Liver (tissue), 9 donors: ENCODE measurements around the gene KCNK2. TPM values are rescaled to one million over a fixed set of nuclear protein-coding genes. Genes with fewer than 3 reads are reported as not detected.

ENCODE experiments used
- DNase-seq: peaks from one replicate; pipeline ENCODE4 v3.0.0-alpha.2; 2017; ENCODE audit warnings: low spot score
- H3K27ac ChIP-seq, 2 donors: one replicate each; pipeline ENCODE4 v1.7.0; 2013; ENCODE audit warnings: inconsistent platforms in 2 of 2, low read length in 2 of 2, control low read depth in 1 of 2, low read depth in 1 of 2, mild to moderate bottlenecking in 1 of 2
- H3K27me3 ChIP-seq, 4 donors: one replicate each; pipeline versions ENCODE4 v1.6.1 to v1.7.0; 2013; ENCODE audit warnings: low read length in 3 of 4, inconsistent platforms in 1 of 4, mild to moderate bottlenecking in 1 of 4, moderate library complexity in 1 of 4; ENCODE audit not compliant: control insufficient read depth in 4 of 4, insufficient read depth in 4 of 4
- H3K36me3 ChIP-seq, 4 donors: one replicate each; pipeline versions ENCODE4 v1.6.1 to v1.7.0; 2013; ENCODE audit warnings: low read length in 3 of 4, mild to moderate bottlenecking in 3 of 4, low read depth in 1 of 4, moderate library complexity in 1 of 4; ENCODE audit not compliant: control insufficient read depth in 4 of 4, insufficient read depth in 3 of 4
- H3K4me1 ChIP-seq, 4 donors: one replicate each; pipeline versions ENCODE4 v1.6.1 to v1.7.0; 2013; ENCODE audit warnings: low read length in 3 of 4, mild to moderate bottlenecking in 3 of 4, moderate library complexity in 1 of 4; ENCODE audit not compliant: control insufficient read depth in 4 of 4, insufficient read depth in 4 of 4
- H3K4me3 ChIP-seq, 3 donors: one replicate each; pipeline versions ENCODE4 v1.6.1 to v1.7.0; 2013; ENCODE audit warnings: low read length in 3 of 3, control low read depth in 1 of 3, low read depth in 1 of 3, mild to moderate bottlenecking in 1 of 3
- H3K9ac ChIP-seq, 2 donors: one replicate each; pipeline ENCODE4 v1.7.0; 2013; ENCODE audit warnings: low read length in 2 of 2, mild to moderate bottlenecking in 2 of 2, moderate library complexity in 2 of 2, control low read depth in 1 of 2, low read depth in 1 of 2
- H3K9me3 ChIP-seq, 4 donors: one replicate each; pipeline versions ENCODE4 v1.6.1 to v1.7.0; 2013; ENCODE audit warnings: low read length in 3 of 4; ENCODE audit not compliant: control insufficient read depth in 4 of 4
- ATF3 ChIP-seq: IDR thresholded peaks from 2 replicates; pipeline ENCODE4 v1.6.1; 2016; ENCODE audit warnings: antibody characterized with exemption
- EGR1 ChIP-seq, 2 donors: IDR thresholded peaks; 2 replicates each; pipeline ENCODE4 v1.6.1; 2016 to 2018; ENCODE audit warnings: antibody characterized with exemption in 2 of 2, low read depth in 2 of 2
- FOXA1 ChIP-seq: IDR thresholded peaks from 2 replicates; pipeline ENCODE4 v1.6.1; 2016; ENCODE audit warnings: antibody characterized with exemption
- FOXA2 ChIP-seq: IDR thresholded peaks from 2 replicates; pipeline ENCODE4 v1.6.1; 2016; ENCODE audit warnings: antibody characterized with exemption
- GABPA ChIP-seq, 2 donors: IDR thresholded peaks in 1 of 2; conservative IDR thresholded peaks in 1 of 2; 2 replicates each; pipeline ENCODE4 v1.6.1; 2016; ENCODE audit warnings: antibody characterized with exemption in 2 of 2, mild to moderate bottlenecking in 1 of 2, moderate library complexity in 1 of 2
- HNF4A ChIP-seq, 2 donors: conservative IDR thresholded peaks; 2 replicates each; pipeline ENCODE4 v1.6.1; 2016; ENCODE audit warnings: antibody characterized with exemption in 2 of 2, mild to moderate bottlenecking in 2 of 2
- HNF4G ChIP-seq: IDR thresholded peaks from 2 replicates; pipeline ENCODE4 v1.6.1; 2016; ENCODE audit warnings: antibody characterized with exemption
- JUND ChIP-seq, 2 donors: IDR thresholded peaks; 2 replicates each; pipeline ENCODE4 v1.6.1; 2016; ENCODE audit warnings: antibody characterized with exemption in 2 of 2
- NR2F2 ChIP-seq: IDR thresholded peaks from 2 replicates; pipeline ENCODE4 v1.6.1; 2016; ENCODE audit warnings: antibody characterized with exemption
- RAD21 ChIP-seq, 2 donors: IDR thresholded peaks; 2 replicates each; pipeline ENCODE4 v1.6.1; 2016; ENCODE audit warnings: antibody characterized with exemption in 2 of 2, mild to moderate bottlenecking in 2 of 2
- RXRA ChIP-seq, 2 donors: IDR thresholded peaks; 2 replicates each; pipeline ENCODE4 v1.6.1; 2017 to 2018; ENCODE audit warnings: antibody characterized with exemption in 2 of 2, mild to moderate bottlenecking in 1 of 2
- SP1 ChIP-seq: IDR thresholded peaks from 2 replicates; pipeline ENCODE4 v1.6.1; 2018; ENCODE audit warnings: antibody characterized with exemption, mild to moderate bottlenecking
- YY1 ChIP-seq: IDR thresholded peaks from 2 replicates; pipeline ENCODE4 v1.6.1; 2016; ENCODE audit warnings: antibody characterized with exemption, mild to moderate bottlenecking
- ZBTB33 ChIP-seq: IDR thresholded peaks from 2 replicates; pipeline ENCODE4 v1.6.1; 2016; ENCODE audit warnings: antibody characterized with exemption
- WGBS: extraction: QIAGEN DNeasy Blood & Tissue Kit; methylation state at CpG from one replicate; pipeline ENCODE4 v1.1.7; 2013; 5-methylcytosine and 5-hydroxymethylcytosine counted together
- polyA plus RNA-seq, 2 donors: library from polyadenylated mRNA; stranded (reverse) in 1 of 2; unstranded in 1 of 2; fragments of 200-250 nt in 1 of 2; fragments of >200 nt in 1 of 2; fragmentation: Nextera tagmentation in 1 of 2; extraction: Ambion mirVana in 1 of 2; gene quantifications; one replicate each; pipeline versions ENCODE4 v1.2.1 to v1.2.3, GENCODE V29; 2013 to 2015
- total RNA-seq, 2 donors: library from RNA; depleted of rRNA; stranded (reverse); fragments of >200 nt; gene quantifications; one replicate each; pipeline ENCODE4 v1.2.3, GENCODE V29; 2014
- TF ChIP-seq, protein P1 (sequence below): IDR thresholded peaks from 2 replicates; pipeline ENCODE4 v1.6.1; 2016; ENCODE audit warnings: antibody characterized with exemption
- TF ChIP-seq, protein P2 (sequence below): IDR thresholded peaks from 2 replicates; pipeline ENCODE4 v1.6.1; 2016; ENCODE audit warnings: antibody characterized with exemption, mild to moderate bottlenecking
- TF ChIP-seq, protein P3 (sequence below): fragments of 150-350 bp; IDR thresholded peaks from 2 replicates; pipeline ENCODE4 v1.5.1; 2017; ENCODE audit warnings: improper control_type of control experiment, low read depth, low read length; ENCODE audit not compliant: missing input control
- donor health status: healthy.
- donor health status: healthy.
- donor health status: healthy.
- donor health status: healthy.
- donor health status: healthy.

The KCNK2 gene
- total and polyA plus RNA-seq, 4 donors: 0.01 to 0.08 TPM; not detected in 2

DNA sequence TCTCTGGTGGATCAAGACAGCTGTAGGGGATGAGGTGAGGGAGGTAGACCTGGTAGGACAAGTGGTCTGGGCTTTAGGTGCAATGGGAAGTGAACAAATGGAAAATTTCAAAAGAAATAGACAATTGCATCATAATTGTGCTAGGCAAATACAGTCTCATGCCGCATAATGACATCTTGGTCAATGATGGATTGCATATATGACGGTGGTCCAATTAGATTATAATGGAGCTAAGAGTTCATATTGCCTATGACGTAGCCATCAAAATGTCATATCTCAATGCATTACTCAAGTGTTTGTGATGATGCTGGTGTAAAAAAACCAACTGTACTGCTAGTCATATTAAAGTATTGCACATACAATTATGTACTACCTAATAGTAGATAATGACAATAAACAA, 19.0 kb downstream of the KCNK2 start:
- Histone ChIP-seq H3K27ac (no peak overlapping the region), H3K4me3 (no peak overlapping the region), H3K27me3 (peaks cover 0 to 3% (median 0%) of the 10 kb centered on the region in 4 donors), H3K36me3 (no peaks in the 10 kb centered on the region), H3K9me3 (peaks cover 0 to 5% (median 0%) of the 10 kb centered on the region in 4 donors), H3K4me1 (no peaks in the 10 kb centered on the region), H3K9ac (no peak overlapping the region)
- DNase-seq: no peak
- no peak for TF ChIP-seq FOXA2
- no peak for TF ChIP-seq RAD21 (IDR thresholded peaks at IDR 0.05)
- no peak for TF ChIP-seq HNF4A (conservative IDR thresholded peaks at IDR 0.05)
- TF ChIP-seq SP1: no peak
- TF ChIP-seq HNF4G: no peak
- TF ChIP-seq, protein P1, sequence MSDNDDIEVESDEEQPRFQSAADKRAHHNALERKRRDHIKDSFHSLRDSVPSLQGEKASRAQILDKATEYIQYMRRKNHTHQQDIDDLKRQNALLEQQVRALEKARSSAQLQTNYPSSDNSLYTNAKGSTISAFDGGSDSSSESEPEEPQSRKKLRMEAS: no peak
- no peak for TF ChIP-seq JUND (IDR thresholded peaks at IDR 0.05)
- no peak for TF ChIP-seq NR2F2
- no peak for TF ChIP-seq ZBTB33
- no peak for TF ChIP-seq YY1
- TF ChIP-seq, protein P2, sequence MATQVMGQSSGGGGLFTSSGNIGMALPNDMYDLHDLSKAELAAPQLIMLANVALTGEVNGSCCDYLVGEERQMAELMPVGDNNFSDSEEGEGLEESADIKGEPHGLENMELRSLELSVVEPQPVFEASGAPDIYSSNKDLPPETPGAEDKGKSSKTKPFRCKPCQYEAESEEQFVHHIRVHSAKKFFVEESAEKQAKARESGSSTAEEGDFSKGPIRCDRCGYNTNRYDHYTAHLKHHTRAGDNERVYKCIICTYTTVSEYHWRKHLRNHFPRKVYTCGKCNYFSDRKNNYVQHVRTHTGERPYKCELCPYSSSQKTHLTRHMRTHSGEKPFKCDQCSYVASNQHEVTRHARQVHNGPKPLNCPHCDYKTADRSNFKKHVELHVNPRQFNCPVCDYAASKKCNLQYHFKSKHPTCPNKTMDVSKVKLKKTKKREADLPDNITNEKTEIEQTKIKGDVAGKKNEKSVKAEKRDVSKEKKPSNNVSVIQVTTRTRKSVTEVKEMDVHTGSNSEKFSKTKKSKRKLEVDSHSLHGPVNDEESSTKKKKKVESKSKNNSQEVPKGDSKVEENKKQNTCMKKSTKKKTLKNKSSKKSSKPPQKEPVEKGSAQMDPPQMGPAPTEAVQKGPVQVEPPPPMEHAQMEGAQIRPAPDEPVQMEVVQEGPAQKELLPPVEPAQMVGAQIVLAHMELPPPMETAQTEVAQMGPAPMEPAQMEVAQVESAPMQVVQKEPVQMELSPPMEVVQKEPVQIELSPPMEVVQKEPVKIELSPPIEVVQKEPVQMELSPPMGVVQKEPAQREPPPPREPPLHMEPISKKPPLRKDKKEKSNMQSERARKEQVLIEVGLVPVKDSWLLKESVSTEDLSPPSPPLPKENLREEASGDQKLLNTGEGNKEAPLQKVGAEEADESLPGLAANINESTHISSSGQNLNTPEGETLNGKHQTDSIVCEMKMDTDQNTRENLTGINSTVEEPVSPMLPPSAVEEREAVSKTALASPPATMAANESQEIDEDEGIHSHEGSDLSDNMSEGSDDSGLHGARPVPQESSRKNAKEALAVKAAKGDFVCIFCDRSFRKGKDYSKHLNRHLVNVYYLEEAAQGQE: no peak
- TF ChIP-seq, protein P3, sequence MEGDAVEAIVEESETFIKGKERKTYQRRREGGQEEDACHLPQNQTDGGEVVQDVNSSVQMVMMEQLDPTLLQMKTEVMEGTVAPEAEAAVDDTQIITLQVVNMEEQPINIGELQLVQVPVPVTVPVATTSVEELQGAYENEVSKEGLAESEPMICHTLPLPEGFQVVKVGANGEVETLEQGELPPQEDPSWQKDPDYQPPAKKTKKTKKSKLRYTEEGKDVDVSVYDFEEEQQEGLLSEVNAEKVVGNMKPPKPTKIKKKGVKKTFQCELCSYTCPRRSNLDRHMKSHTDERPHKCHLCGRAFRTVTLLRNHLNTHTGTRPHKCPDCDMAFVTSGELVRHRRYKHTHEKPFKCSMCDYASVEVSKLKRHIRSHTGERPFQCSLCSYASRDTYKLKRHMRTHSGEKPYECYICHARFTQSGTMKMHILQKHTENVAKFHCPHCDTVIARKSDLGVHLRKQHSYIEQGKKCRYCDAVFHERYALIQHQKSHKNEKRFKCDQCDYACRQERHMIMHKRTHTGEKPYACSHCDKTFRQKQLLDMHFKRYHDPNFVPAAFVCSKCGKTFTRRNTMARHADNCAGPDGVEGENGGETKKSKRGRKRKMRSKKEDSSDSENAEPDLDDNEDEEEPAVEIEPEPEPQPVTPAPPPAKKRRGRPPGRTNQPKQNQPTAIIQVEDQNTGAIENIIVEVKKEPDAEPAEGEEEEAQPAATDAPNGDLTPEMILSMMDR: no peak
- TF ChIP-seq ATF3: no peak
- TF ChIP-seq FOXA1: no peak
- no peak for TF ChIP-seq EGR1 (IDR thresholded peaks at IDR 0.05; ENCODE audit: low read depth in 2 of 2)
- TF ChIP-seq GABPA (IDR thresholded peaks at IDR 0.05 in 1 of 2, conservative IDR thresholded peaks at IDR 0.05 in 1 of 2): no peak
- TF ChIP-seq RXRA (IDR thresholded peaks at IDR 0.05): no peak
- WGBS: 59% methylated on average over 3 of the region's 3 CpGs

DNA sequence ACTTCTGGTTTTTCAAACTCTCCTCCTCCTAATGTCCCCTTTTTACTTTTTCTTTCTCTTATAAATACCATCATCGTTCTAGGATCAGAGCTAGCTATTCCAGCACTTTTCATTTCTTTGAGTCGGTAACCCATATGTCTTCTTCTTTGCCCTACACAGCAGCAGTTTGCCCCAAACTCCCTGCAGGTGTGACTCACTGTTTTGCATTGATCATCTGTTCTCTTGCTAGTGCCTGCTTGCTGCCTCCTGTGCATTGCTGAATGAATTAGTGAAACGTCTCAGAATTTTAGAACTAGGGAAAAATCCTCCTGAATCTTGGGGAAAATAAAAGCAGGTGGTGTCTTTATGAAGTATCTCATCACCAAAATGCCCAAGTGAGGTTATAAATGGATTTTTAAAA, 21.7 kb downstream of the KCNK2 start:
- DNase-seq: no peak

More for the DNA sequence above, 21.7 kb downstream of the KCNK2 start:
- Histone ChIP-seq H3K9ac (no peak overlapping the region), H3K27me3 (peaks cover 0 to 3% (median 0%) of the 10 kb centered on the region in 4 donors), H3K4me3 (no peak overlapping the region), H3K4me1 (no peaks in the 10 kb centered on the region), H3K36me3 (no peaks in the 10 kb centered on the region), H3K9me3 (peaks cover 0 to 14% (median 0%) of the 10 kb centered on the region in 4 donors), H3K27ac (no peak overlapping the region)
- TF ChIP-seq, protein P2: no peak
- TF ChIP-seq ZBTB33 (no peak), HNF4A (conservative IDR thresholded peaks at IDR 0.05) (no peak), JUND (IDR thresholded peaks at IDR 0.05) (no peak), RAD21 (IDR thresholded peaks at IDR 0.05) (no peak), RXRA (IDR thresholded peaks at IDR 0.05) (no peak)
- WGBS: 43% methylated on average over 3 of the region's 3 CpGs
